ENCODE data around the gene ZBTB34.

- TF ChIP-seq POLR2AphosphoS5 (IDR thresholded peaks at IDR 0.05; ENCODE audit: borderline replicate concordance, low read depth, low read length), result no peak
- TF ChIP-seq EZH2 (IDR thresholded peaks at IDR 0.05), result no peak
- no peak for TF ChIP-seq FOXP2 (optimal IDR thresholded peaks at IDR 0.05; ENCODE audit: control extremely low read depth, extremely low read length, insufficient read depth)
These were observed 54.2 kb downstream of the ZBTB34 start, which contains the start of gene RALGPS1 for GRCh38 chr9:126914458-126915280.

Measured in SK-N-MC (cell line).